HepG2 (cell line): Measurements from ENCODE around the gene CYBC1. TPM values are rescaled to one million over a fixed set of nuclear protein-coding genes. Genes with fewer than 3 reads are reported as not detected.

Experiments used
- ATAC-seq: fragments of 200-7000 bp; cut with Tn5 transposase; 3 replicates; pipeline ENCODE4 v1.9.1; 2020; ENCODE audit warnings: mild to moderate bottlenecking, moderate library complexity
- BruUV-seq: library from RNA; stranded (reverse); fragments of 400-500 nt; replicated peaks from 2 replicates; lab custom pipeline; 2021; lab: Mats Ljungman, UMichigan
- CTCF ChIA-PET: fragments of 300-600 bp; formaldehyde crosslinking; extraction: SDS; loops from one replicate; lab custom pipeline; 2021; ENCODE audit warnings: low total read pairs, inconsistent platforms, low intra/inter-chr PET ratio; lab: Yijun Ruan, JAX
- POLR2A ChIA-PET: fragments of 350-600 bp; sonication (Branson Sonifier 250); formaldehyde crosslinking; loops from one replicate; lab custom pipeline; 2020; ENCODE audit warnings: antibody characterized with exemption, inconsistent platforms; lab: Yijun Ruan, JAX
- DNase-seq: peaks from one replicate; pipeline ENCODE4 v3.0.0-alpha.2; 2015; ENCODE audit warnings: low spot score
- FAIRE-seq: peaks from 3 replicates; lab custom pipeline; 2011; peaks lifted over from hg19 to GRCh38; lab: Jason Lieb, UNC
- H2AFZ ChIP-seq: one replicate; pipeline ENCODE4 v1.6.1; 2011; ENCODE audit warnings: low read length, inconsistent platforms
- H3K27ac ChIP-seq: fragments of 300-600 bp; 3 replicates; pipeline ENCODE4 v1.8.0; 2011; ENCODE audit warnings: mixed run types, mild to moderate bottlenecking, mixed read lengths, low read length, inconsistent platforms; ENCODE audit not compliant: insufficient read depth; ENCODE audit errors: extremely low read length
- H3K27me3 ChIP-seq, 2 experiments: fragments of 200-600 bp in 1 of 2; 2 replicates in 1 of 2; 3 replicates in 1 of 2; pipeline versions ENCODE4 v1.6.0 to v1.8.0; 2011; ENCODE audit warnings: low read length in 2 of 2, mild to moderate bottlenecking in 2 of 2, moderate library complexity in 2 of 2, inconsistent platforms in 1 of 2; ENCODE audit not compliant: insufficient read depth in 2 of 2, control insufficient read depth in 1 of 2
- H3K36me3 ChIP-seq, 2 experiments: fragments of 200-600 bp in 1 of 2; replicated peaks in 1 of 2; 2 replicates in 1 of 2; 3 replicates in 1 of 2; pipeline versions ENCODE4 v1.5.1 to v1.8.0; 2011; ENCODE audit warnings: low read length in 2 of 2, inconsistent platforms in 1 of 2; ENCODE audit not compliant: insufficient read depth in 2 of 2, control insufficient read depth in 1 of 2
- H3K4me1 ChIP-seq: 2 replicates; pipeline ENCODE4 v1.5.1; 2012; ENCODE audit warnings: low read length, inconsistent platforms; ENCODE audit not compliant: insufficient read depth
- H3K4me2 ChIP-seq: 2 replicates; pipeline ENCODE4 v1.6.0; 2011; ENCODE audit warnings: low read depth, low read length, inconsistent platforms
- H3K4me3 ChIP-seq, 3 experiments: fragments of 200-600 bp in 1 of 3; sonication (generic), shearing (Covaris generic) in 1 of 3; replicated peaks in 1 of 3; 2 replicates each; pipeline ENCODE4 v1.5.1; 2011 to 2016; ENCODE audit warnings: low read length in 3 of 3, inconsistent platforms in 2 of 3, low read depth in 2 of 3, mild to moderate bottlenecking in 2 of 3, control low read depth in 1 of 3, mixed read lengths in 1 of 3; ENCODE audit not compliant: insufficient read depth in 1 of 3
- H3K79me2 ChIP-seq: one replicate; pipeline ENCODE4 v1.6.1; 2011; ENCODE audit warnings: low read length, inconsistent platforms; ENCODE audit not compliant: insufficient read depth
- H3K9ac ChIP-seq: 2 replicates; pipeline ENCODE4 v1.6.0; 2011; ENCODE audit warnings: mild to moderate bottlenecking, low read depth, low read length, inconsistent platforms; ENCODE audit not compliant: insufficient read depth
- H3K9me3 ChIP-seq: 2 replicates; pipeline ENCODE4 v1.5.1; 2012; ENCODE audit warnings: mild to moderate bottlenecking, low read length
- H4K20me1 ChIP-seq: 2 replicates; pipeline ENCODE4 v1.6.0; 2011; ENCODE audit warnings: inconsistent platforms, mild to moderate bottlenecking, low read length, moderate library complexity; ENCODE audit not compliant: insufficient read depth
- ARID2 ChIP-seq: sonication (generic); formaldehyde crosslinking; IDR thresholded peaks from 2 replicates; pipeline ENCODE4 v1.8.1; 2022; ENCODE audit warnings: mild to moderate bottlenecking, missing genetic modification reagents, borderline replicate concordance
- CHCHD3 ChIP-seq: sonication (generic); formaldehyde crosslinking; IDR thresholded peaks from 2 replicates; pipeline ENCODE4 v1.8.0; 2022; ENCODE audit warnings: mild to moderate bottlenecking, missing genetic modification reagents, moderate library complexity
- CTCF ChIP-seq: sonication (generic); formaldehyde crosslinking; IDR thresholded peaks from 2 replicates; pipeline ENCODE4 v1.5.0; 2020; ENCODE audit warnings: mild to moderate bottlenecking, missing genetic modification reagents, moderate library complexity
- FOXA1 ChIP-seq, 2 experiments: fragments of 450-650 bp in 1 of 2; sonication (generic) in 1 of 2; formaldehyde crosslinking in 1 of 2; IDR thresholded peaks; 2 replicates each; pipeline versions ENCODE4 v1.4.0 to v1.6.1; 2016 to 2020; ENCODE audit warnings: missing genetic modification reagents in 1 of 2
- FOXM1 ChIP-seq: sonication (generic); formaldehyde crosslinking; IDR thresholded peaks from 2 replicates; pipeline ENCODE4 v1.5.0; 2020; ENCODE audit warnings: missing genetic modification reagents
- GTF3A ChIP-seq: sonication (generic); formaldehyde crosslinking; conservative IDR thresholded peaks from 2 replicates; pipeline ENCODE4 v1.4.0; 2020; ENCODE audit warnings: mild to moderate bottlenecking, missing genetic modification reagents
- IRF9 ChIP-seq: sonication (generic); formaldehyde crosslinking; IDR thresholded peaks from 2 replicates; pipeline ENCODE4 v1.8.0; 2022; ENCODE audit warnings: missing genetic modification reagents, mild to moderate bottlenecking, borderline replicate concordance
- KLF11 ChIP-seq: IDR thresholded peaks from 2 replicates; pipeline ENCODE4 v1.6.1; 2016; ENCODE audit warnings: missing compliant biosample characterization
- KLF13 ChIP-seq: sonication (generic); formaldehyde crosslinking; IDR thresholded peaks from 2 replicates; pipeline ENCODE4 v1.4.0; 2020; ENCODE audit warnings: mild to moderate bottlenecking, missing genetic modification reagents
- MED1 ChIP-seq: sonication (generic); formaldehyde crosslinking; IDR thresholded peaks from 2 replicates; pipeline ENCODE4 v1.4.0; 2020; ENCODE audit warnings: missing genetic modification reagents
- MYC ChIP-seq: sonication (generic); formaldehyde crosslinking; IDR thresholded peaks from 2 replicates; pipeline ENCODE4 v1.9.0; 2021; ENCODE audit warnings: missing genetic modification reagents, borderline replicate concordance
- NFE2L1 ChIP-seq: sonication (generic); formaldehyde crosslinking; IDR thresholded peaks from 2 replicates; pipeline ENCODE4 v1.4.0; 2020; ENCODE audit warnings: missing genetic modification reagents, mild to moderate bottlenecking, borderline replicate concordance
- RFXANK ChIP-seq: IDR thresholded peaks from 2 replicates; pipeline ENCODE4 v1.6.1; 2016
- THAP11 ChIP-seq: IDR thresholded peaks from 2 replicates; pipeline ENCODE4 v1.6.1; 2016; ENCODE audit warnings: missing biosample characterization, missing genetic modification reagents
- ZNF616 ChIP-seq: sonication (generic); formaldehyde crosslinking; IDR thresholded peaks from 2 replicates; pipeline ENCODE4 v1.5.0; 2020; ENCODE audit warnings: low read depth, mild to moderate bottlenecking, missing genetic modification reagents
- WGBS: methylation state at CpG from one replicate; pipeline ENCODE4 v1.1.6; 2017; ENCODE audit warnings: low lambda C conversion rate; 5-methylcytosine and 5-hydroxymethylcytosine counted together
- in situ Hi-C: cut with HindIII; loops from 2 replicates; pipeline ENCODE4 v1.10.0; 2017; ENCODE audit warnings: low pct_unique_long_range_greater_than_20kb; ENCODE audit not compliant: extremely low pct_ligation_motif_present
- intact Hi-C: fragments of 100-400 bp; cut with micrococcal nuclease; formaldehyde crosslinking; loops from one replicate; pipeline ENCODE4 v1.10.0; 2022; ENCODE audit not compliant: unreplicated experiment
- polyA plus RNA-seq, 8 experiments: library from polyadenylated mRNA; depleted of rRNA in 3 of 8; stranded (reverse) in 7 of 8; unstranded in 1 of 8; fragments of >200 nt; fragmentation: Illumina TruSeq in 4 of 8; extraction: Trizol in 4 of 8; gene quantifications; 2 replicates each; pipeline versions ENCODE4 v1.2.1 to v1.2.3, GENCODE V29; 2011 to 2016; ENCODE audit warnings: low read depth in 4 of 8, missing spikeins in 1 of 8, mixed read lengths in 1 of 8; ENCODE audit not compliant: insufficient read depth in 1 of 8
- total RNA-seq, 5 experiments: library from RNA; depleted of rRNA; stranded (reverse); fragments of >200 nt; fragmentation: Illumina TruSeq; extraction: Trizol; gene quantifications; 2 replicates each; pipeline ENCODE4 v1.2.3, GENCODE V29; 2016; ENCODE audit warnings: low read depth in 1 of 5
- TF ChIP-seq, protein P1 (sequence below): sonication (generic); formaldehyde crosslinking; IDR thresholded peaks from 2 replicates; pipeline ENCODE4 v1.5.0; 2020; ENCODE audit warnings: mild to moderate bottlenecking, missing genetic modification reagents, borderline replicate concordance

CYBC1 gene
- total and polyA plus RNA-seq, 2 of the 13 experiments (the other 11 are each of a cell fraction or from before 2014, with no cell fraction given) = 43.4 to 44.1 TPM

GRCh38 chr17:82463925-82464566 lies 13.5 kb upstream of the CYBC1 start (continued):
- TF ChIP-seq ARID2 (CRISPR knock-in tag) (no peak), FOXA1 (IDR thresholded peaks at IDR 0.05) (no peak), FOXA1 (CRISPR knock-in tag; IDR thresholded peaks at IDR 0.05) (no peak), GTF3A (CRISPR knock-in tag) (no peak), NFE2L1 (no peak), THAP11 (no peak), MYC (CRISPR knock-in tag) (no peak), IRF9 (CRISPR knock-in tag) (no peak)
- TF ChIP-seq, all 625 proteins: peak for 0

GRCh38 chr17:82463391-82463790 lies 12.8 kb upstream of the CYBC1 start:
- ATAC-seq = no peak
- BruUV-seq = no TSS peak
- no peak overlapping the region for H2AFZ ChIP-seq
- WGBS = 93% methylated on average over 6 of the region's 6 CpGs
- FAIRE-seq = no peak
- H3K36me3 ChIP-seq = peaks cover 28 to 72% of the 10 kb centered on the region in 2 experiments
- H3K9ac ChIP-seq = no peak overlapping the region
- no peak overlapping the region for H3K4me2 ChIP-seq
- DNase-seq = no peak
- ChIA-PET POLR2A (interaction anchor here (1.6 kb wide), 1 partner anchor 73 kb away, joined by 4 read pairs; no protein-coding TSS in a partner anchor), CTCF (no interaction called here)
- H3K4me1 ChIP-seq = peaks cover 33% of the 10 kb centered on the region
- no peaks in the 10 kb centered on the region for H3K27me3 ChIP-seq
- no peak overlapping the region for H3K27ac ChIP-seq
- H3K9me3 ChIP-seq = no peaks in the 10 kb centered on the region
- in situ Hi-C loops (no loop called here), intact Hi-C loops (no loop called here)
- no peak overlapping the region for H3K4me3 ChIP-seq
- peaks cover 10% of the 10 kb centered on the region for H3K79me2 ChIP-seq
- TF ChIP-seq KLF13 (CRISPR knock-in tag) = no peak
- TF ChIP-seq CTCF (CRISPR knock-in tag) = no peak
- no peak for TF ChIP-seq FOXM1 (CRISPR knock-in tag)
- no peak for TF ChIP-seq MED1 (CRISPR knock-in tag)
- TF ChIP-seq, protein P1, sequence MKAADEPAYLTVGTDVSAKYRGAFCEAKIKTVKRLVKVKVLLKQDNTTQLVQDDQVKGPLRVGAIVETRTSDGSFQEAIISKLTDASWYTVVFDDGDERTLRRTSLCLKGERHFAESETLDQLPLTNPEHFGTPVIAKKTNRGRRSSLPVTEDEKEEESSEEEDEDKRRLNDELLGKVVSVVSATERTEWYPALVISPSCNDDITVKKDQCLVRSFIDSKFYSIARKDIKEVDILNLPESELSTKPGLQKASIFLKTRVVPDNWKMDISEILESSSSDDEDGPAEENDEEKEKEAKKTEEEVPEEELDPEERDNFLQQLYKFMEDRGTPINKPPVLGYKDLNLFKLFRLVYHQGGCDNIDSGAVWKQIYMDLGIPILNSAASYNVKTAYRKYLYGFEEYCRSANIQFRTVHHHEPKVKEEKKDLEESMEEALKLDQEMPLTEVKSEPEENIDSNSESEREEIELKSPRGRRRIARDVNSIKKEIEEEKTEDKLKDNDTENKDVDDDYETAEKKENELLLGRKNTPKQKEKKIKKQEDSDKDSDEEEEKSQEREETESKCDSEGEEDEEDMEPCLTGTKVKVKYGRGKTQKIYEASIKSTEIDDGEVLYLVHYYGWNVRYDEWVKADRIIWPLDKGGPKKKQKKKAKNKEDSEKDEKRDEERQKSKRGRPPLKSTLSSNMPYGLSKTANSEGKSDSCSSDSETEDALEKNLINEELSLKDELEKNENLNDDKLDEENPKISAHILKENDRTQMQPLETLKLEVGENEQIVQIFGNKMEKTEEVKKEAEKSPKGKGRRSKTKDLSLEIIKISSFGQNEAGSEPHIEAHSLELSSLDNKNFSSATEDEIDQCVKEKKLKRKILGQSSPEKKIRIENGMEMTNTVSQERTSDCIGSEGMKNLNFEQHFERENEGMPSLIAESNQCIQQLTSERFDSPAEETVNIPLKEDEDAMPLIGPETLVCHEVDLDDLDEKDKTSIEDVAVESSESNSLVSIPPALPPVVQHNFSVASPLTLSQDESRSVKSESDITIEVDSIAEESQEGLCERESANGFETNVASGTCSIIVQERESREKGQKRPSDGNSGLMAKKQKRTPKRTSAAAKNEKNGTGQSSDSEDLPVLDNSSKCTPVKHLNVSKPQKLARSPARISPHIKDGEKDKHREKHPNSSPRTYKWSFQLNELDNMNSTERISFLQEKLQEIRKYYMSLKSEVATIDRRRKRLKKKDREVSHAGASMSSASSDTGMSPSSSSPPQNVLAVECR (CRISPR knock-in tag) = no peak
- TF ChIP-seq CHCHD3 (CRISPR knock-in tag) = no peak
- no peak for TF ChIP-seq RFXANK (CRISPR knock-in tag)
- no peak for TF ChIP-seq ZNF616 (CRISPR knock-in tag)
- no peak for TF ChIP-seq KLF11 (CRISPR knock-in tag)
- H4K20me1 ChIP-seq = peaks cover 9% of the 10 kb centered on the region; the same call in 1 of the 2 replicates
